Right cardiac atrium (tissue), 5 donors: ENCODE results near the gene STX2. TPM values are rescaled to one million over a fixed set of nuclear protein-coding genes. Genes with fewer than 3 reads are reported as not detected.
A peak's percentile ranks its signal among the peaks of the same experiment; 100 is the strongest.
"Not testable (repeated sequence)": the region's sequence is repeated elsewhere in the genome, so short reads cannot be mapped to it uniquely, and the experiment has no call there.

Experiments used
- ATAC-seq, 2 donors: fragments of 200-7000 bp; cut with Tn5 transposase; one replicate each; pipeline versions ENCODE4 v1.8.0 to v1.9.1; 2020; ENCODE audit warnings: moderate library complexity in 2 of 2, mild to moderate bottlenecking in 1 of 2
- DNase-seq, 3 donors: peaks; one replicate each; pipeline ENCODE4 v3.0.0-alpha.2; 2020
- H3K27ac ChIP-seq: one replicate; pipeline ENCODE4 v1.5.1; 2013; ENCODE audit warnings: mild to moderate bottlenecking, low read length, control low read depth, moderate library complexity
- H3K27me3 ChIP-seq: one replicate; pipeline ENCODE4 v1.6.1; 2013; ENCODE audit not compliant: control insufficient read depth, insufficient read depth
- H3K4me1 ChIP-seq: one replicate; pipeline ENCODE4 v1.6.1; 2013; ENCODE audit warnings: low read length; ENCODE audit not compliant: control insufficient read depth, insufficient read depth
- H3K4me3 ChIP-seq: one replicate; pipeline ENCODE4 v1.5.1; 2013; ENCODE audit warnings: low read length, control low read depth
- H3K9me3 ChIP-seq: one replicate; pipeline ENCODE4 v1.6.1; 2013; ENCODE audit warnings: low read length; ENCODE audit not compliant: control insufficient read depth
- WGBS: extraction: QIAGEN DNeasy Blood & Tissue Kit; methylation state at CpG from one replicate; pipeline ENCODE4 v1.1.7; 2013; 5-methylcytosine and 5-hydroxymethylcytosine counted together
- intact Hi-C, 4 donors: fragments of 100-400 bp; cut with DNase I; formaldehyde crosslinking; loops; one replicate each; pipeline versions ENCODE4 v1.11.0 to v1.14.0; 2022 to 2023
- polyA plus RNA-seq: library from polyadenylated mRNA; stranded (reverse); fragments of 200-250 nt; gene quantifications from one replicate; pipeline ENCODE4 v1.2.3, GENCODE V29; 2013
- total RNA-seq, 4 donors: library from RNA; stranded (reverse); fragmentation: NEBNext Ultra II Directional; extraction: Animal tissue kit (Norgen Biotek cat#: 25700); gene quantifications; one replicate each; pipeline ENCODE4 v1.2.1, GENCODE V29; 2021
- donor health status: healthy with polysubstance abuse.
- donor health status: DM: no; HTN: yes; CAD: no.
- donor health status: DM: no; HTN: no; CAD: no.
- donor health status: DM: no; HTN: yes; CAD: no; lungs with severe emphysema.
- donor health status: DM: yes; HTN: yes; CAD: no.

STX2 gene
- total and polyA plus RNA-seq, 5 donors = 18.2 to 35.9 (median 26.8) TPM

DNA sequence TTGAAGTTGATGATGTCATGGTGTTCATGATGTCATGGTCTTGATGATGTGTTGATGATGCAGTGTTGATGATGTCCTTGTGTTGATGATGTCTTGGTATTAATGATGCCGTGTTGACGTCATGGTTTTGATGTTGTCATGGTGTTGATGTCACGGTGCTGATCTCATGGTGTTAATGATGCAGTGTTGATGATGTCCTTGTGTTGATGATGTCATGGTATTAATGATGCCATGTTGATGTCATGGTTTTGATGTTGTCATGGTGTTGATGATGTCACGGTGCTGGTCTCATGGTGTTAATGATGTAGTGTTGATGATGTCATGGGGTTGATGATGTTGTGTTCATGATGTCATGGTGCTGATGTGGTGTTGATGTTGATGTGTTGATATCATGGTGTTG, 75.0 kb downstream of the STX2 start:
- H3K27ac ChIP-seq = no peak overlapping the region

DNA sequence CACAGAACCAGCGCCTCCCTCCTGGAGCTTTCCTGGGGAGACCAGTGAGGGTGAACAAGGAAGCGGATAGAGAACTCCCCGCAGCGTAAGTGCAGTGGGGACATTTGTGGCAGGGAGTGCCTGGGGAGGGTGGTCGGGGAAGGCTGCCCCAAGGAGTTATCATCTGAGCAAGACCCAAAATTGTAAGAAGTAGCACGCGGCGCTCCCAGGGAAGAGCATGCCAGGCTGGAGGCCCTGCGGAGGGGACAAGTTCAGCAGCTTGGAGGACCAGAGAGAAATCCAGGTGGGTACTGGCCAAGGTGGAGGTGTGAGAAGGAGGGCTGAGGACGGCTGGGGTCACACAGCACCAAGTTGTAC, 76.8 kb downstream of the STX2 start:
- DNase-seq (no peak), ATAC-seq (peak in 1 of 2 donors; percentile 26)
- H3K4me3 ChIP-seq = no peak overlapping the region
- H3K27me3 ChIP-seq = no peaks in the 10 kb centered on the region
- 62% methylated on average over 10 of the region's 10 CpGs for WGBS
- no peaks in the 10 kb centered on the region for H3K9me3 ChIP-seq
- H3K4me1 ChIP-seq = no peaks in the 10 kb centered on the region
- no peak overlapping the region for H3K27ac ChIP-seq
- intact Hi-C loops = no loop called here

More for the DNA sequence above, 75.0 kb downstream of the STX2 start:
- ATAC-seq = no peak
- Histone ChIP-seq H3K4me3 (no peak overlapping the region), H3K27me3 (no peaks in the 10 kb centered on the region), H3K4me1 (no peaks in the 10 kb centered on the region), H3K9me3 (no peaks in the 10 kb centered on the region)
- intact Hi-C loops = no loop called here
- no peak for DNase-seq
- 96% methylated on average over 4 of the region's 4 CpGs for WGBS

DNA sequence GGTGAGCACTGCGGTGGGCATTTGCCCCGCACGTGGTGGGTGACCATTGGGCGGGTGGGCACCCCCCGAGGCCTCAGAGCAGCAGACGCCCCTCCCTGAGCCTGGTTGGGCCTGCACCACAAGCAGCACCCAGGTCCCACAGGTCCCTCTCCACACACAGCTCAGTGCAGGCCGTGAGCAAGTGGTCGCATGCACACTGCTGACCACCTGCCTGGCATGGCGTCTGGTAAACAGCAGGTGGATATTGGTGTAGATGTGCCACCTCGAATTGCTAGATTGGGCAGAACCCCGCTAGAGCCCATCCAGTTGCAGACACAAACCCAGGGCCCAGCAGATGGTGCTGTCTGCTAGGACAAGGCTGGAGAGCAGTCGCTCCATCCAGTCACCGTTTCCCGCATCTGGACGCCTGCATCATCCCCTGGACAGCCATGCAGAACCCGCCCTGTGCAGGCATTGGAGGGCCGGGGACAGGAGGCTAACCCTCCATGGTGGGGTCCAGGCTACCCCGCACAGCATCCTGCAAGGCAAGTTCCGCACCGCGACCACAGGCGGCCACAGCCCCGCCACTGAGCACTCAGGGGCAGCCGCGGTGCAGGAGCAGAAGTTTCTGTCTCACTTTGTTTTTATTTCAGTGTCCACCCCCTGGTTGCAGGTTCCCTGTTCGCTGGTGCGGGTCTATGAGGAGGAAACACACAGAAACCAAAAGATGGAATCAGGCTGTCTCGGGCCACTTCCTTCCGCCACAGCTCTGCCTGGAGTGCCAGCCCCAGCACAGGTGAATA, 77.3 kb downstream of the STX2 start:
- intact Hi-C loops = no loop called here
- DNase-seq = peak; percentile 40 to 69 (median 65)
- H3K4me1 ChIP-seq = no peaks in the 10 kb centered on the region
- 35% methylated on average over 29 of the region's 29 CpGs for whole genome bisulfite sequencing
- H3K27me3 ChIP-seq = no peaks in the 10 kb centered on the region
- H3K27ac ChIP-seq = no peak overlapping the region
- H3K4me3 ChIP-seq = no peak overlapping the region
- peak; percentile 51 to 67 for ATAC-seq
- H3K9me3 ChIP-seq = no peaks in the 10 kb centered on the region

GRCh38 chr12:130754234-130754901, 84.7 kb downstream of the STX2 start:
- DNase-seq = no peak
- Histone ChIP-seq H3K27ac (no peak overlapping the region), H3K9me3 (no peaks in the 10 kb centered on the region), H3K27me3 (no peaks in the 10 kb centered on the region), H3K4me3 (no peak overlapping the region), H3K4me1 (no peaks in the 10 kb centered on the region)
- WGBS = 88% methylated on average over 3 of the region's 3 CpGs
- ATAC-seq = no peak
- intact Hi-C loops = no loop called here

GRCh38 chr12:130752692-130753230, 86.3 kb downstream of the STX2 start:
- WGBS = 57% methylated on average over 20 of the region's 20 CpGs
- DNase-seq = no peak
- Histone ChIP-seq H3K27me3 (no peaks in the 10 kb centered on the region), H3K9me3 (no peaks in the 10 kb centered on the region), H3K27ac (no peak overlapping the region), H3K4me3 (no peak overlapping the region), H3K4me1 (no peaks in the 10 kb centered on the region)
- ATAC-seq = no peak
- intact Hi-C loops = no loop called here

GRCh38 chr12:130752037-130752436, 87.0 kb downstream of the STX2 start:
- H3K4me1 ChIP-seq, H3K9me3 ChIP-seq, H3K4me3 ChIP-seq, ATAC-seq, H3K27me3 ChIP-seq, H3K27ac ChIP-seq, intact Hi-C loops, DNase-seq: not testable (repeated sequence)
- WGBS = 90% methylated on average over 11 of the region's 11 CpGs

DNA sequence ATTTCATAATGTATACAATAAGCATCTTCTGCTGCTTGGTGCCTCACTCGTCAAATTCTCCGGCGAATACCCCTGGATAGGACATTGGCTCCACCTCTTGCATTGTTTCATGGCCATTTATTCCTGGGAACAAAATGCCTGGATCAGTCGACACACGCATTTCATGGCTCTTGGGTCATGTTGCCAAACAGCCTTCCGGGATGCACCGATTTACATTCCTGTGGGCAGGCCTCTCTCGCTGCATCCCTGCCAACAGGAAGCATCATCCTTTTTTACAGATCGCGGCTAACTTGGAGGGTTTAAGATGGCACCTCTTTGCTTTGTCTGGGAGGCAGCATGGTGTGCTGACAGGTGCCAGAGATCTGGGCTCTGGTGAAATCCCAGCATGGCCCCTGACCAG, 90.3 kb downstream of the STX2 start:
- ATAC-seq (no peak), DNase-seq (no peak)
- 55% methylated on average over 10 of the region's 10 CpGs for WGBS
- no peaks in the 10 kb centered on the region for H3K27me3 ChIP-seq
- no peaks in the 10 kb centered on the region for H3K4me1 ChIP-seq
- intact Hi-C loops = loop anchor here (2.0 to 10.0 kb wide), 4 partner anchors 344 to 348 kb away; no protein-coding TSS in a partner anchor
- H3K9me3 ChIP-seq = no peaks in the 10 kb centered on the region
- H3K4me3 ChIP-seq = no peak overlapping the region
- H3K27ac ChIP-seq = no peak overlapping the region

- WGBS = 9% methylated on average over 13 of the region's 13 CpGs
- peak; percentile 94 for ATAC-seq
- no peaks in the 10 kb centered on the region for H3K27me3 ChIP-seq
These were observed 90.9 kb downstream of the STX2 start for GRCh38 chr12:130747867-130748740.

DNA sequence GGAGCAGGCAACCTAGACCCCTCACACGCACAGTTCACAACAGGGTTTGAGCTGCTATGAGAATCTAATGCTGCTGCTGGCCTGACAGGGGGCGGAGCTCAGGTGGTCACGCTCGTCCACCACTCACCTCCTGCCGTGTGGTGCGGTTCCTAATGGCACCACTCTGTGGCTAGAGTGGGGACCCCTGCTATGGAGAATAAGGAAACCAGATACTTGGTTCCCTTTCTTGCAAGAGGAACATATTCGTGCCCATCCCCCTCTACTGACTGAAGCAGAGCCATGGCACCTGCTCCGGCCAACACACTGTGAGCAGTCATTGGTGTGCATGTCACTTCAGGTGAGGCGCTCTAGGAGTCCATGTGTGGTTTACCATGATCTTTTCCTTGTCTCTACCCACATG, 92.5 kb downstream of the STX2 start:
- 70% methylated on average over 9 of the region's 9 CpGs for WGBS
- H3K27ac ChIP-seq = no peak overlapping the region
- intact Hi-C loops = loop anchor here in 2 of 4 donors (5.0 to 10.0 kb wide), 2 partner anchors 342 to 344 kb away; no protein-coding TSS in a partner anchor
- ATAC-seq = no peak
- H3K4me1 ChIP-seq = no peaks in the 10 kb centered on the region
- H3K4me3 ChIP-seq = no peak overlapping the region
- H3K27me3 ChIP-seq = no peaks in the 10 kb centered on the region
- DNase-seq = no peak
- no peaks in the 10 kb centered on the region for H3K9me3 ChIP-seq

More at GRCh38 chr12:130747867-130748740, 90.9 kb downstream of the STX2 start:
- intact Hi-C loops = loop anchor here (2.0 to 10.0 kb wide), 4 partner anchors 343 to 347 kb away; no protein-coding TSS in a partner anchor
- peak; percentile 85 to 94 (median 90) for DNase-seq
- Histone ChIP-seq H3K27ac (no peak overlapping the region), H3K4me1 (no peaks in the 10 kb centered on the region), H3K4me3 (no peak overlapping the region), H3K9me3 (no peaks in the 10 kb centered on the region)

GRCh38 chr12:130745921-130746320, 93.1 kb downstream of the STX2 start:
- no peak overlapping the region for H3K4me3 ChIP-seq
- 87% methylated on average over 4 of the region's 4 CpGs for WGBS
- no peak for ATAC-seq
- H3K27me3 ChIP-seq = no peaks in the 10 kb centered on the region
- no peak overlapping the region for H3K27ac ChIP-seq
- no peak for DNase-seq
- no peaks in the 10 kb centered on the region for H3K9me3 ChIP-seq
- H3K4me1 ChIP-seq = no peaks in the 10 kb centered on the region
- intact Hi-C loops = loop anchor here in 2 of 4 donors (5.0 to 10.0 kb wide), 2 partner anchors 341 to 344 kb away; no protein-coding TSS in a partner anchor
